ENCODE data around the gene PML.
A peak's percentile ranks its signal among the peaks of the same experiment; 100 is the strongest.

The PML gene

GRCh38 chr15:73950831-73951561 is 43.5 kb upstream of the PML start:
- no peak overlapping the region for H3K27ac ChIP-seq (replicated peaks)

GRCh38 chr15:73951601-73952000 is 42.9 kb upstream of the PML start:
- no peaks in the 10 kb centered on the region for H3K27me3 ChIP-seq (ENCODE audit: insufficient read depth, poor library complexity, severe bottlenecking)
- no peak overlapping the region for H3K4me3 ChIP-seq (replicated peaks; ENCODE audit: insufficient read depth, low read length)
- TF ChIP-seq POLR2AphosphoS5 (IDR thresholded peaks at IDR 0.05; ENCODE audit: low read depth): no peak
- no peak for TF ChIP-seq GABPA (IDR thresholded peaks at IDR 0.05; ENCODE audit: low read depth)
- TF ChIP-seq SPI1 (IDR thresholded peaks at IDR 0.05; ENCODE audit: borderline replicate concordance, low read depth): no peak
- no peak for TF ChIP-seq CTCF (IDR thresholded peaks at IDR 0.05; ENCODE audit: insufficient read depth, low read length)
- TF ChIP-seq REST (IDR thresholded peaks at IDR 0.05; ENCODE audit: insufficient replicate concordance, low read depth): no peak
- no peak overlapping the region for H3K27ac ChIP-seq (replicated peaks)
- DNase-seq (ENCODE audit: low read depth in 1 of 2, low spot score in 1 of 2): no peak

More at GRCh38 chr15:73950831-73951561, 43.5 kb upstream of the PML start:
- Histone ChIP-seq H3K27me3 (ENCODE audit: insufficient read depth, poor library complexity, severe bottlenecking) (no peaks in the 10 kb centered on the region), H3K4me3 (replicated peaks; ENCODE audit: insufficient read depth, low read length) (no peak overlapping the region)
- TF ChIP-seq GABPA (IDR thresholded peaks at IDR 0.05; ENCODE audit: low read depth): no peak
- peak; percentile 60 for TF ChIP-seq CTCF (IDR thresholded peaks at IDR 0.05; ENCODE audit: insufficient read depth, low read length)
- DNase-seq (ENCODE audit: low read depth in 1 of 2, low spot score in 1 of 2): peak; percentile 52 to 75

GRCh38 chr15:73952171-73952912 is 42.2 kb upstream of the PML start:
- H3K27ac ChIP-seq (replicated peaks): no peak overlapping the region

More at GRCh38 chr15:73952171-73952912, 42.2 kb upstream of the PML start:
- Histone ChIP-seq H3K4me3 (replicated peaks; ENCODE audit: insufficient read depth, low read length) (no peak overlapping the region), H3K27me3 (ENCODE audit: insufficient read depth, poor library complexity, severe bottlenecking) (no peaks in the 10 kb centered on the region)
- DNase-seq (ENCODE audit: low read depth in 1 of 2, low spot score in 1 of 2): no peak
- no peak for TF ChIP-seq POLR2AphosphoS5 (IDR thresholded peaks at IDR 0.05; ENCODE audit: low read depth)
- TF ChIP-seq REST (IDR thresholded peaks at IDR 0.05; ENCODE audit: insufficient replicate concordance, low read depth): no peak
- TF ChIP-seq GABPA (IDR thresholded peaks at IDR 0.05; ENCODE audit: low read depth): no peak
- TF ChIP-seq CTCF (IDR thresholded peaks at IDR 0.05; ENCODE audit: insufficient read depth, low read length): no peak
- TF ChIP-seq SPI1 (IDR thresholded peaks at IDR 0.05; ENCODE audit: borderline replicate concordance, low read depth): no peak
